ENCODE results near the gene NENF. TPM values are rescaled to one million over a fixed set of nuclear protein-coding genes. Genes with fewer than 3 reads are reported as not detected.

Gene NENF
- total and polyA plus RNA-seq, 2 donors (not counting 1 experiment from before 2014, with no cell fraction given), result 10.6 to 20.3 TPM

DNA sequence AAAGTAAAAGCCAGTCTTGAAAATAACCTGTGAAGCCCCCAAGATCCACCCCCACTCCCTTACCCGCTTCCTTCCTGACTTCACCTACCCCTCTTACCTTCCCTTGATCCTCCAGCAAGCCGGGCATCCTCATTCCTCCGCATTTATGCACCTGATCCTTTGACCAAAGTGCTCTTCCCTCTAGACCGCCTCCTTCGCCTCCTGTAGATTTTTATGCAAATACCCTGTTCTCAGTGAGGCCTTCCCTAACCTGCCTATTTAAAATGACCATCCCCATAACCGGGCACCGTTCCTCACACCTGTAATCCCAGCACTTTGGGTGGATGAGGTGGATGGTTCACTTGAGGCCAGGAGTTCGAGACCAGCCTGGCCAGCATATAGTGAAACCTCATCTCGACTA is 1.1 kb upstream of the NENF start:
- H3K36me3 ChIP-seq (replicated peaks in 1 of 2; ENCODE audit: control extremely low read depth in 1 of 2, control insufficient read depth in 1 of 2, extremely low read depth in 1 of 2, insufficient read depth in 2 of 2, low read length in 1 of 2), result no peaks in the 10 kb centered on the region
- Mint-ChIP-seq H3K27me3 (no peaks in the 10 kb centered on the region), H3K9me3 (ENCODE audit: insufficient read depth) (no peaks in the 10 kb centered on the region), H3K4me1 (peaks cover 25% of the 10 kb centered on the region), H3K27ac (peak overlapping the region; percentile 7), H3K4me3 (peak overlapping the region; percentile 59)
- no peak overlapping the region for H3K9ac ChIP-seq (ENCODE audit: low read length)
- peaks cover 12 to 15% of the 10 kb centered on the region in 2 donors for H3K4me1 ChIP-seq (ENCODE audit: control insufficient read depth in 2 of 2, insufficient read depth in 2 of 2, low read length in 2 of 2)
- no peaks in the 10 kb centered on the region for H3K27me3 ChIP-seq (replicated peaks in 1 of 4; ENCODE audit: control extremely low read depth in 1 of 4, control insufficient read depth in 3 of 4, insufficient read depth in 4 of 4, low read length in 3 of 4)
- CTCF ChIA-PET, result interaction anchor here (2.5 to 2.6 kb wide), 2 partner anchors 24 to 26 kb away, joined by 6 to 14 read pairs; no protein-coding TSS in a partner anchor
- H3K79me2 ChIP-seq (ENCODE audit: control insufficient read depth, insufficient read depth, low read length), result peaks cover 16% of the 10 kb centered on the region
- DNase-seq, result no peak
- no peak overlapping the region for H2AFZ ChIP-seq (ENCODE audit: insufficient read depth, low read depth, low read length, poor library complexity, severe bottlenecking)
- H3K9me3 ChIP-seq (ENCODE audit: control extremely low read depth in 1 of 3, control insufficient read depth in 2 of 3, insufficient read depth in 1 of 3, low read length in 2 of 3), result no peaks in the 10 kb centered on the region
- H4K20me1 ChIP-seq (ENCODE audit: control insufficient read depth, insufficient read depth, low read length, poor library complexity, severe bottlenecking), result no peaks in the 10 kb centered on the region
- WGBS (ENCODE audit: insufficient coverage), result 95% methylated on average over 5 of the region's 9 CpGs
- TF ChIP-seq EZH2 (IDR thresholded peaks at IDR 0.05; ENCODE audit: borderline replicate concordance, insufficient read depth, low read depth, low read length, poor library complexity, severe bottlenecking), result no peak
- TF ChIP-seq, protein P1, sequence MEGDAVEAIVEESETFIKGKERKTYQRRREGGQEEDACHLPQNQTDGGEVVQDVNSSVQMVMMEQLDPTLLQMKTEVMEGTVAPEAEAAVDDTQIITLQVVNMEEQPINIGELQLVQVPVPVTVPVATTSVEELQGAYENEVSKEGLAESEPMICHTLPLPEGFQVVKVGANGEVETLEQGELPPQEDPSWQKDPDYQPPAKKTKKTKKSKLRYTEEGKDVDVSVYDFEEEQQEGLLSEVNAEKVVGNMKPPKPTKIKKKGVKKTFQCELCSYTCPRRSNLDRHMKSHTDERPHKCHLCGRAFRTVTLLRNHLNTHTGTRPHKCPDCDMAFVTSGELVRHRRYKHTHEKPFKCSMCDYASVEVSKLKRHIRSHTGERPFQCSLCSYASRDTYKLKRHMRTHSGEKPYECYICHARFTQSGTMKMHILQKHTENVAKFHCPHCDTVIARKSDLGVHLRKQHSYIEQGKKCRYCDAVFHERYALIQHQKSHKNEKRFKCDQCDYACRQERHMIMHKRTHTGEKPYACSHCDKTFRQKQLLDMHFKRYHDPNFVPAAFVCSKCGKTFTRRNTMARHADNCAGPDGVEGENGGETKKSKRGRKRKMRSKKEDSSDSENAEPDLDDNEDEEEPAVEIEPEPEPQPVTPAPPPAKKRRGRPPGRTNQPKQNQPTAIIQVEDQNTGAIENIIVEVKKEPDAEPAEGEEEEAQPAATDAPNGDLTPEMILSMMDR (IDR thresholded peaks at IDR 0.05), result no peak
- no peak overlapping the region for H3K4me3 ChIP-seq (ENCODE audit: control extremely low read depth in 1 of 5, extremely low read depth in 1 of 5, insufficient read depth in 1 of 5, low read depth in 2 of 5, low read length in 4 of 5)
- POLR2A ChIA-PET, result interaction anchor here (0.5 to 1.6 kb wide), 2 partner anchors 17 to 62 kb away, joined by 5 read pairs; partner anchors contain the start of gene PACC1
- intact Hi-C loops (cut with micrococcal nuclease), result loop anchor here (1.0 to 5.0 kb wide), 5 partner anchors 12 to 396 kb away; partner anchors contain the start of genes DTL, INTS7 and PPP2R5A
- no peak overlapping the region for H3K27ac ChIP-seq (ENCODE audit: low read length in 2 of 2)
- no peak overlapping the region for H3K4me2 ChIP-seq (replicated peaks; ENCODE audit: low read depth, low read length, poor library complexity, severe bottlenecking)
- ATAC-seq (ENCODE audit: low read depth), result no peak

DNA sequence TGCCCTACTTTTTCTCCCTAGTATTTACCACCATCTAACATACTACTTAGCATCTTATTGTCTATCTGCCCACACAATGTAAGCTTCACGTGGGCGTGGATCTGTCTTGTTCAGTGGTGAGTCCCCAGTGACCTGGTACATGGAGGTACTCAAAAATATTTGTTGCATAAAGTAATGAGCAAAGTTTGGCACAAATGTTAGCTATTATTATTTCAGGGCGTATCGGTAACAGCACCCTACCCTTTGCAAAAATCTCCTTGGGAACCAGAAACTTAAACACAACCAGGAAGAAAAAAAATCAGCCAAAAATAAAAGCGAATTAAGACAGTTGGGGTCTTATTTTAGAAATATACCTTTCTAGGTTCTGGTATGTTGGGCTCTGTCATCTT is 454 bp upstream of the NENF start:
- peaks cover 16% of the 10 kb centered on the region for H3K79me2 ChIP-seq (ENCODE audit: control insufficient read depth, insufficient read depth, low read length)
- H3K9me3 Mint-ChIP-seq (ENCODE audit: insufficient read depth), result no peaks in the 10 kb centered on the region
- H3K4me3 Mint-ChIP-seq, result peak overlapping the region; percentile 72
- peak overlapping the region; percentile 91 for H3K4me2 ChIP-seq (replicated peaks; ENCODE audit: low read depth, low read length, poor library complexity, severe bottlenecking)
- peak overlapping the region; percentile 33 for H3K27ac Mint-ChIP-seq
- WGBS (ENCODE audit: insufficient coverage), result no CpG with 5 or more reads among the region's 5 CpGs
- H4K20me1 ChIP-seq (ENCODE audit: control insufficient read depth, insufficient read depth, low read length, poor library complexity, severe bottlenecking), result no peaks in the 10 kb centered on the region
- ChIA-PET CTCF (interaction anchor here (0.6 to 1.5 kb wide), 2 partner anchors 24 to 361 kb away, joined by 3 to 6 read pairs; no protein-coding TSS in a partner anchor), POLR2A (interaction anchor here (0.5 to 1.6 kb wide), 2 partner anchors 17 to 63 kb away, joined by 5 read pairs; partner anchors contain the start of gene PACC1)
- no peaks in the 10 kb centered on the region for H3K27me3 ChIP-seq (replicated peaks in 1 of 4; ENCODE audit: control extremely low read depth in 1 of 4, control insufficient read depth in 3 of 4, insufficient read depth in 4 of 4, low read length in 3 of 4)
- ATAC-seq (ENCODE audit: low read depth), result no peak
- H3K9ac ChIP-seq (ENCODE audit: low read length), result peak overlapping the region; percentile 57
- H3K36me3 ChIP-seq (replicated peaks in 1 of 2; ENCODE audit: control extremely low read depth in 1 of 2, control insufficient read depth in 1 of 2, extremely low read depth in 1 of 2, insufficient read depth in 2 of 2, low read length in 1 of 2), result no peaks in the 10 kb centered on the region
- no peak for DNase-seq
- H3K4me1 ChIP-seq (ENCODE audit: control insufficient read depth in 2 of 2, insufficient read depth in 2 of 2, low read length in 2 of 2), result peaks cover 12 to 15% of the 10 kb centered on the region in 2 donors
- TF ChIP-seq EZH2 (IDR thresholded peaks at IDR 0.05; ENCODE audit: borderline replicate concordance, insufficient read depth, low read depth, low read length, poor library complexity, severe bottlenecking), result no peak
- TF ChIP-seq, protein P1 (IDR thresholded peaks at IDR 0.05), result no peak
- H3K9me3 ChIP-seq (ENCODE audit: control extremely low read depth in 1 of 3, control insufficient read depth in 2 of 3, insufficient read depth in 1 of 3, low read length in 2 of 3), result no peaks in the 10 kb centered on the region
- intact Hi-C loops (cut with micrococcal nuclease), result loop anchor here (1.0 to 5.0 kb wide), 4 partner anchors 17 to 397 kb away; partner anchors contain the start of genes DTL, INTS7 and PPP2R5A
- H3K27me3 Mint-ChIP-seq, result no peaks in the 10 kb centered on the region
- peak overlapping the region; percentile 19 to 82 (median 52) for H3K4me3 ChIP-seq (ENCODE audit: control extremely low read depth in 1 of 5, extremely low read depth in 1 of 5, insufficient read depth in 1 of 5, low read depth in 2 of 5, low read length in 4 of 5)
- peak overlapping the region in 1 of 2 donors; percentile 52 for H3K27ac ChIP-seq (ENCODE audit: low read length in 2 of 2)
- peaks cover 25% of the 10 kb centered on the region for H3K4me1 Mint-ChIP-seq
- peak overlapping the region; percentile 82 for H2AFZ ChIP-seq (ENCODE audit: insufficient read depth, low read depth, low read length, poor library complexity, severe bottlenecking)
